Measurements from ENCODE around the gene TLE6. TPM values are rescaled to one million over a fixed set of nuclear protein-coding genes. Genes with fewer than 3 reads are reported as not detected.

TLE6 gene
- total RNA-seq, 1 donor from 2014 or later: not detected

- peaks cover 12% of the 10 kb centered on the region for H3K27me3 Mint-ChIP-seq (ENCODE audit: unreplicated experiment)
- peaks cover 4% of the 10 kb centered on the region for H3K36me3 Mint-ChIP-seq (ENCODE audit: unreplicated experiment)
- H3K9me3 Mint-ChIP-seq (ENCODE audit: unreplicated experiment): peaks cover 2% of the 10 kb centered on the region
- TF ChIP-seq, protein P1, sequence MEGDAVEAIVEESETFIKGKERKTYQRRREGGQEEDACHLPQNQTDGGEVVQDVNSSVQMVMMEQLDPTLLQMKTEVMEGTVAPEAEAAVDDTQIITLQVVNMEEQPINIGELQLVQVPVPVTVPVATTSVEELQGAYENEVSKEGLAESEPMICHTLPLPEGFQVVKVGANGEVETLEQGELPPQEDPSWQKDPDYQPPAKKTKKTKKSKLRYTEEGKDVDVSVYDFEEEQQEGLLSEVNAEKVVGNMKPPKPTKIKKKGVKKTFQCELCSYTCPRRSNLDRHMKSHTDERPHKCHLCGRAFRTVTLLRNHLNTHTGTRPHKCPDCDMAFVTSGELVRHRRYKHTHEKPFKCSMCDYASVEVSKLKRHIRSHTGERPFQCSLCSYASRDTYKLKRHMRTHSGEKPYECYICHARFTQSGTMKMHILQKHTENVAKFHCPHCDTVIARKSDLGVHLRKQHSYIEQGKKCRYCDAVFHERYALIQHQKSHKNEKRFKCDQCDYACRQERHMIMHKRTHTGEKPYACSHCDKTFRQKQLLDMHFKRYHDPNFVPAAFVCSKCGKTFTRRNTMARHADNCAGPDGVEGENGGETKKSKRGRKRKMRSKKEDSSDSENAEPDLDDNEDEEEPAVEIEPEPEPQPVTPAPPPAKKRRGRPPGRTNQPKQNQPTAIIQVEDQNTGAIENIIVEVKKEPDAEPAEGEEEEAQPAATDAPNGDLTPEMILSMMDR (IDR thresholded peaks at IDR 0.05; ENCODE audit: partially characterized antibody, unreplicated experiment): no peak
- DNase-seq: no peak
- no peak overlapping the region for H3K27ac Mint-ChIP-seq (ENCODE audit: unreplicated experiment)
- H3K4me1 Mint-ChIP-seq (ENCODE audit: low read depth, unreplicated experiment): no peaks in the 10 kb centered on the region
- no peak overlapping the region for H3K4me3 Mint-ChIP-seq (ENCODE audit: unreplicated experiment)
Observed at GRCh38 chr19:2992958-2993357, 15.6 kb downstream of the TLE6 start.

DNA sequence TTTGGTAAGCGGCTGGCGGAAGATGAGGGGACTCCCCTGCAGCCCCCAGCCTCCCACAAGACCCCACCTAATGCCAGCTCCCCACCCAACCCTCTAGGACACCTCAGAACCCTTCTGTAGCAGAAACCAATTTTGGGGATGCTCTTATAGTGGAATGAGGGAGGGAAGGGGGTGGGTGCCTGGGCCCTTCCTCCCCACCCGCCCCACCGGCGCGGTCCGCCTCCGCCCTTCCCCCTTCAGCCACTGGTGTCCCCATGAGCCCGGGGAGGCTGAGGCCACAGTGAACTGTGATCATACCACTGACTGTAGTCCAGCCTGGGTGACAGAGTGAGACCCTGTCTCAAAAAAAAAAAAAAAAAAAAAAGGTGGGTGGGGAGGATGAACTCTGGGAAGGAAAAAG lies 16.2 kb downstream of the TLE6 start:
- Mint-ChIP-seq H3K4me1 (ENCODE audit: low read depth, unreplicated experiment) (no peaks in the 10 kb centered on the region), H3K27me3 (ENCODE audit: unreplicated experiment) (peaks cover 10% of the 10 kb centered on the region), H3K4me3 (ENCODE audit: unreplicated experiment) (no peak overlapping the region), H3K9me3 (ENCODE audit: unreplicated experiment) (peaks cover 2% of the 10 kb centered on the region), H3K36me3 (ENCODE audit: unreplicated experiment) (peaks cover 4% of the 10 kb centered on the region), H3K27ac (ENCODE audit: unreplicated experiment) (no peak overlapping the region)
- TF ChIP-seq, protein P1 (IDR thresholded peaks at IDR 0.05; ENCODE audit: partially characterized antibody, unreplicated experiment): no peak
- no peak for DNase-seq

- no peak overlapping the region for H3K4me3 Mint-ChIP-seq (ENCODE audit: unreplicated experiment)
- no peaks in the 10 kb centered on the region for H3K4me1 Mint-ChIP-seq (ENCODE audit: low read depth, unreplicated experiment)
- TF ChIP-seq, protein P1 (IDR thresholded peaks at IDR 0.05; ENCODE audit: partially characterized antibody, unreplicated experiment): no peak
- no peak for DNase-seq
- H3K27ac Mint-ChIP-seq (ENCODE audit: unreplicated experiment): no peak overlapping the region
- peaks cover 4% of the 10 kb centered on the region for H3K9me3 Mint-ChIP-seq (ENCODE audit: unreplicated experiment)
- H3K27me3 Mint-ChIP-seq (ENCODE audit: unreplicated experiment): peaks cover 9% of the 10 kb centered on the region
- H3K36me3 Mint-ChIP-seq (ENCODE audit: unreplicated experiment): peaks cover 4% of the 10 kb centered on the region
Observed at GRCh38 chr19:2994588-2995131, 17.3 kb downstream of the TLE6 start.

GRCh38 chr19:2997720-2998119 lies 20.4 kb downstream of the TLE6 start:
- TF ChIP-seq, protein P1 (IDR thresholded peaks at IDR 0.05; ENCODE audit: partially characterized antibody, unreplicated experiment): no peak
- H3K27ac Mint-ChIP-seq (ENCODE audit: unreplicated experiment): no peak overlapping the region
- H3K4me3 Mint-ChIP-seq (ENCODE audit: unreplicated experiment): no peak overlapping the region
- H3K4me1 Mint-ChIP-seq (ENCODE audit: low read depth, unreplicated experiment): no peaks in the 10 kb centered on the region
- H3K36me3 Mint-ChIP-seq (ENCODE audit: unreplicated experiment): peaks cover 4% of the 10 kb centered on the region
- no peak for DNase-seq
- peaks cover 4% of the 10 kb centered on the region for H3K9me3 Mint-ChIP-seq (ENCODE audit: unreplicated experiment)
- peaks cover 6% of the 10 kb centered on the region for H3K27me3 Mint-ChIP-seq (ENCODE audit: unreplicated experiment)

DNA sequence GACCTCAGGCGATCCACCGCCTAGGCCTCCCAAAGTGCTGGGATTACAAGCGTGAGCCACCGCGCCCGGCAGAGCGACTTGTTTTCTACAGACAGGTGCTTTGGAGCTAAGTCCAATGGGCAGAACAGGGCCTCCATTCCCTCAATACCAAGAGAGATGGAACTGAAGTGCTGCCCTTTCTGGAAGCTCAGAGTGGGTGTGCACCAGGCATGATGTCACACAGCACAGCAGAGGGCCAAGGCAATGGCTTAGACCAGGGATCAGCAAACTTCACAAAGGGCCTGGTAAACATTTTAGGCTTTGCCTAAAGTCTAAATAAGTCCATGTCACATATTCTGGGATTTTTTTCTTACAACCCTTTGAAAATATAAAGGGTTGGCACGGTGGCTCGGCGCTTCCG lies 21.3 kb downstream of the TLE6 start:
- TF ChIP-seq, protein P1 (IDR thresholded peaks at IDR 0.05; ENCODE audit: partially characterized antibody, unreplicated experiment): no peak
- DNase-seq: no peak
- peaks cover 4% of the 10 kb centered on the region for H3K36me3 Mint-ChIP-seq (ENCODE audit: unreplicated experiment)

More for the DNA sequence above, 21.3 kb downstream of the TLE6 start:
- Mint-ChIP-seq H3K9me3 (ENCODE audit: unreplicated experiment) (peaks cover 4% of the 10 kb centered on the region), H3K4me3 (ENCODE audit: unreplicated experiment) (no peak overlapping the region), H3K27ac (ENCODE audit: unreplicated experiment) (no peak overlapping the region), H3K4me1 (ENCODE audit: low read depth, unreplicated experiment) (no peaks in the 10 kb centered on the region), H3K27me3 (ENCODE audit: unreplicated experiment) (peaks cover 6% of the 10 kb centered on the region)
